GM18526 (cell line): Measurements from ENCODE around the gene WDR19.

Experiments used
- POLR2A ChIP-seq: IDR thresholded peaks from 3 replicates; pipeline ENCODE4 v1.6.1; 2011; ENCODE audit not compliant: insufficient read length; ENCODE audit errors: extremely low read depth

The WDR19 gene

DNA sequence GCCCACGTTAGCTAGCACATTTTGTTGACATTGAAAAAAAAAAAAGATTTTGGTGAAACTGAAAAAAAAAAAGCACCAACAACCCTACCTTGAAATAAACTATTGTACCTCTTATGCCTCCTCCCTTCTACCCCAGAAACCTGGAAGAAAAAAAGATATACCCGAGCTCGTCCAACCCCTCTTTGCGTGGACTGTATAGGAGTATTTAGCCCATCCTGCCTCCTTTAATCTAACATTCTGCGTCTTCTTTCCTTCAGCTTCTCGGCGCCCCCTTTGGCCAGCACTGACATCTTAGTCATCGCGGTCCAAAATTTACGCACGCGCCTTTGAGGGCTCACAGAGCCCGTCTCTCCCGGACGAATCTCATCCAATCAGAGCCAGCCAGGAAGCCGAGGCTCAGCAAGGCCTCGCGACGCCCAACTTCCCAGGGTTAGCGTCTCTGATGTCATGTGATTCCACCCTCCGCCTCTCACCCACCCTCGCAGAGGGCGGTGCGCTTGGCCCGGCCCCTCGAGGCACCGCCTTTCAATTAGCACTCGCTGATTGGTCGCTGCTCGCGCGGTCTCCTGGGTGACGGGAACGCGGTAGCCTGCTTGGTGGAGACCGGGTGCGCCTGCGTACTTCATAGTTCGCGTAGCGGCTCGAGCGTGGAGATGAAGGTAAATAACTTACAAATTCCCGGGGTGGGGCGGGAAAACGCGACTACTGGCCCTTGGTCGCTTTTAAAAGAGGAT is at the start of gene WDR19:
WDR19 (plus strand) TSS at position 625 of the 734 bp plus-strand sequence; CDS start at position 654, 29 bp downstream.
- TF ChIP-seq POLR2A, result peak; percentile 41

GRCh38 chr4:39133623-39134022 is 48.7 kb upstream of the WDR19 start:
- no peak for TF ChIP-seq POLR2A

DNA sequence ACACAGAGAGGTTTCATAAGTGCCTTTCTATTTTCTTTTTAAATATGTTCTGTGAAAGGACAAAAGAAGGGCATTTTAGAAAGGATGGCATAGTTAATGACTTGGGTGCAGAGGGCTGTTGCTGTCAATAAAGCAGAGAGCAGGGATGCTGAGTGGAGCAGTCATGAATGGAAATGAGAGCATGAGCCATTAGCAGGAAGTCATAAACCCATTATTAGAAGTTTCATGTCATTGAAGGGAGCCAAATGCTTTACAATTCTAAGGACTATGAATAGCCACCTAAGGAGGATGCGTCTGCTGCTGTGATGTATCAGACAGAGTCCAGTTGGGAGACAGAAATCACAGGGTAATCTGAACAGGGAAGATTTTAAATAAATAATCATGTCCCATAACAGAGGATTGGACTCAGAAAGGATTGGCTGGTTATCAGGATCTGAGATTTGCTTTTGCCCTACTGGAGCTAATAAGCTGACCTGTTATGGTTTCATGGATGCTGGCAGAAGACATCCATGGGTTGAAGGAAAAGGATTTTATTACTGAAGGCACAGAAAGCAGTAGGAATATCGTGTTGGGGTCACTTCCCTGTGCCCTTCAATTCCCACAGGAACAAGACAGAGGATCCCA is 47.5 kb upstream of the WDR19 start:
- no peak for TF ChIP-seq POLR2A

DNA sequence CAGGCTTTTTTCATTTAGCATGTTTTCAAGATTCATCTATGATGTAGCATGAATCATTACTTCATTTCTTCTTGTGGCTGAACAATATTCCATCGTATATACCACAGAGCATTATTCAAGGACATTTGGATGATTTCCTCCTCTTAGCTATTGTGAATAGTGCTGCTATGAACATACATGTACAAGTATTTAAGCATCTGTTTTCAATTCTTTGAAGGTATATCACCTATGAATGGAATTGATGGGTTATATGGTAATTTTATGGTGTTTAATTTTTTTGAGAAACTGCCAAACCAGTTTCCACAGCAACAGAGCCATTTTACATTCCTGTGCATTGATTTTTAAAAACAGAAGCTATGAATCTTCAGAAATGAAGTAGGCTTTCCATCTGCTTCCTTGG is 36.1 kb upstream of the WDR19 start:
- no peak for TF ChIP-seq POLR2A

DNA sequence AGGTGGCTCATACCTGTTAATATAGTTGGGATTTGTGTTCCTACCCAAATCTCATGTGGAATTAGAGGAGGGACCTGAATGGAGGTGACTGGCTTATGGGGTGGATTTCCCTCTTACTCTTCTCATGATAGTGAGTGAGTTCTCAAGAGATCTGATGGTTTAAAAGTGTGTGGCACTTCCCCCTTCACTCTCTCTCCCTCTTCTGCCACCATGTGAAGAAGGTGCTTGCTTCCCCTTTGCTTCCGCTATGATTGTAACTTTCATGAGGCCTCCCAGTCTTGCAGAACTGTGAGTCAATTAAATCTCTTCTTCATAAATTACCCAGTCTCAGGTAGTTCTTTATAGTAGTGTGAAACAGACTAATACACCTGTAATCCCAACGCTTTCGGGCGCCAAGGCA is 28.3 kb upstream of the WDR19 start:
- no peak for TF ChIP-seq POLR2A

DNA sequence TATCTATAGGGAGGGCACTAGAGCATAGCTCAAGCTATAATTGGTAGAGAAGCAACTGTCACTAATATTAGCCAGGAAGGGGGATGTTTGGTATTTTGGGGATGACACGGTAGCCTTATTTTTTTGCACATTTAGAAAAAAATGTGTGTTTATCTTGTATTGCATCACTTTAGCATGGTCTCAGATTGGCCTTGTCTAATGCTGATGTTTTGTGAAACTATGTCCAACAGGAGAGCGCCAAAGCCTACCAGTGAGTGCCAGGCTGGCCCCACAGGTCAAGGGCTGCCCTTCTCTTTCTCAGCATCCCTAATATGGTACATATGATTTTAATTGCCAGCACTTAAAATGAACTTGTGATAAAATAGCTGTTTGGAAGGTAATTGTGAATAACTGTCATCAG is 24.8 kb upstream of the WDR19 start:
- TF ChIP-seq POLR2A, result no peak

- no peak for TF ChIP-seq POLR2A
Measured at GRCh38 chr4:39166177-39166576, 16.2 kb upstream of the WDR19 start.

DNA sequence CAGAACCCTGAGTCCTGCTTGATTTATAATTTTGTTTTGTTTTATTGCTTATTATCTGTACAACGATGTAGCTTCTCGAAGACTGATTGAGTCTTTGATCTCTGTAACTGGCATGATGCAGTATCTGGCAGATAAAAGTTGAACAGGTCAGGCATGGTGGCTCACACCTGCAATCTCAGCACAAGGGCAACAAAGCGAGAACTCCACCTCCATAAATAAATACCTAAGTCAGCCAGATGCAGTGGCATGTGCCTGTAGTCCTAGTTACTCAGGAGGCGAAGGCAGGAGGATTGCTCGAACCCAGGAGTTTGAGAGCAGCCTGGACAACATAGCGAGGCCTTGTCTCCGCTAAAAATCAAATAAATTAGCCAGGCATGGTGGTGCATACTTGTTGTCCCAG is 15.7 kb upstream of the WDR19 start:
- no peak for TF ChIP-seq POLR2A

DNA sequence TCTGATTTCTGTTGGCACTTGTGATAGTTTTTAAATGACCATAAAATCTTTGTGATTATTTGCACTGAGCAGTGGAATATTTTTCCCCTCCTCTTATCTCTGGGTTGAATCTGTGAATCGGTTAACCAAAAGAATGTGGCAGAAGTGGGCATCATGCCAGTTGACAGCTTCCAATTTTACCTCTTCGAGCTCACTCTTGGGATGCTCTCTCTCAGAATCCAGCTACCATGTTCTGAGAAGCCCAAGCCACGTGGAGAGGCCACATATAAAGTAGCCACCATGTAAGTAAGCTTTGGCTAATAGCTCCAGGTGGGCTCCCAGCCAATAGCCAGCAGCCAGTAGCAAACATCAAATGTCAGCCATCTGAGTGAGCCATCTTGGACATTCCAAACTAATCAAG is 12.9 kb upstream of the WDR19 start:
- TF ChIP-seq POLR2A, result no peak

DNA sequence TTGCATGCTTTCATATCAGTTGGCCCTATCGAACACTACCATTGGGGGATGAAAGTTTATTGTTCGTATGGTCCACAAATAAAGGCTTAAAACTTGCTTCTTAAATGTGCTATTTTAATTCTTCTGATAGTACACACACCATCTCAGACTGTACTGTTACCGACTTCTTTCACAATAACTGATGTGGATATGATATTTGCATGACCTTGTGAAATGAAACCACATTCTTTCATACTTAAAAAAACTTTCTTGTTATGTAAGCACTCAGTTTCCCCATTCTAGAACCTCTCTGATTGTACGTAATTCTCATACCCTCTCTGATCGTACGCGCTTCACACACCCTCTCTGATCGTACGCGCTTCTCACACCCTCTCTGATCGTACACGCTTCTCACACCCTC is 12.0 kb upstream of the WDR19 start:
- no peak for TF ChIP-seq POLR2A

DNA sequence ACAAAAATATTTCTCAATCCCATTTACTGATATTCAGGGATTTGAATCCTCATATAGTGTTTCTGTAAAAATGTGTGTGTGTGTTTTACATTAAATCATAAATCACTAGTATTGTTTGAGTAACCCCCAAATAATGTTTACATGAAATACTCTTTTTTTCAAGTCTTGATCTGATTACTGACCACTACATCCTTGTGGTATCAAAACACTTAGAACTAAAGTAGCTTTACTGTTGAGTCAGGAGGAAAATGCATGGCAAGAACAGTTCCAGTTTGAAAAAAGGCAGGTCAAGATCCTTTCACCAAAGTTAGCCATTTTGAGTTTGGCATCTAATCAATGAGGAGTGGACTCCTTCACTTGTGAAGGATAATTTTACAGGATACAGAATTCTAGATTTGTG is 3.6 kb upstream of the WDR19 start:
- TF ChIP-seq POLR2A, result no peak

GRCh38 chr4:39179681-39180080 is 2.6 kb upstream of the WDR19 start:
- TF ChIP-seq POLR2A, result no peak

GRCh38 chr4:39181520-39181904 is 817 bp upstream of the WDR19 start:
- TF ChIP-seq POLR2A, result no peak

GRCh38 chr4:39201963-39202362 is 19.6 kb downstream of the WDR19 start:
- no peak for TF ChIP-seq POLR2A

DNA sequence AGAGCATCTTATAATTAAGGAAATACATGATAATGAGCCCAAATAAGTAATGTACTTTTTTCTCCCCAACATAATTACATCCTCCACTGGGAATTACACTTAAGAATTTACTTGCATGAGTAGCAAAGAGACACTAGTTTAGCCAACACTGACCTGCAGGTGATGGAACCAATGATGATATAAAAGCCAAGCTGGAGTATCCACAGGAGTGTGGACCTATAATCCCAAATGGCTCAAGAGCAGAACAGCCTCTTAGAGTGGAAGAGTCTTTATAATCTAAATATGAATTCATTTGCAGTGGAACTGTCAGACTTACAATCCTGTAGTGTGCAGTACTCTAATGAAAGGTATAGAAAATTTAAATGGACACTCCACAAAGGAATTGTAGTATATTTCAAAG is 22.2 kb downstream of the WDR19 start:
- TF ChIP-seq POLR2A, result no peak

DNA sequence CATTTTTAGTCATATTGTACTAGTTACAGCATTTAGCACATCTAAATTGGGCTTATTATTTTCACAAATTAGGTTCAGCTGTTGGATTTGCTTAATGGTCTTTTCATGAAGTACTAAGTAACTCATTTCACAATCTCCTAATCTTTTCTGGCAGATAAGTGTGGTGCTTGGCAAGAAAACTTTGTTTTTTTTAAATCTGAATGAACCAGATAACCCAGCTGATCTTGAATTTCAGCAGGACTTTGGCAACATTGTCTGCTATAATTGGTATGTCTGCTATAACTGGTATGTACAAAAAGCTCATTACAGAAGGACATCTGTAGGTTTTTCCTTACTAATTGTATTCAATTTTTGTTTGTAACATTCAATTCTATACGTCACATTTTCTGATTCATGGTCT is 22.7 kb downstream of the WDR19 start:
- TF ChIP-seq POLR2A, result no peak

DNA sequence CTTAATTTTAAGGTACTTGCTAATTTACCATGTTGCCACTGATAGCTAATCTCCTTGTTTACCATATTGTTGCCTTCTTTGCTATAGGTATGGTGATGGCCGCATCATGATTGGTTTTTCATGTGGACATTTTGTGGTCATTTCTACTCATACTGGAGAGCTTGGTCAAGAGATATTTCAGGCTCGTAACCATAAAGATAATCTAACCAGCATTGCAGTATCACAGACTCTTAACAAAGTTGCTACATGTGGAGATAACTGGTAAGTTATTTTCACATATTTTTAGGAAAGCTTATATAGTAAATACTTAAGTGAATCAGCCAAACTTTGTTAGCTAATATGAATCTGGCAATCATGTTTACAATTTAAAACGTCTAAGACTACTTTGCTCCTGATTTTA is 23.1 kb downstream of the WDR19 start:
- no peak for TF ChIP-seq POLR2A
